IPS DF 4.7 (cell line): ENCODE data around the gene PTPRR.
"Not testable (repeated sequence)": the region's sequence is repeated elsewhere in the genome, so short reads cannot be mapped to it uniquely, and the experiment has no call there.

ENCODE experiments used
- DNase-seq: peaks from one replicate; pipeline ENCODE4 v3.0.0-alpha.2; 2013; ENCODE audit warnings: low spot score; ENCODE audit errors: extremely low read depth

Gene PTPRR

DNA sequence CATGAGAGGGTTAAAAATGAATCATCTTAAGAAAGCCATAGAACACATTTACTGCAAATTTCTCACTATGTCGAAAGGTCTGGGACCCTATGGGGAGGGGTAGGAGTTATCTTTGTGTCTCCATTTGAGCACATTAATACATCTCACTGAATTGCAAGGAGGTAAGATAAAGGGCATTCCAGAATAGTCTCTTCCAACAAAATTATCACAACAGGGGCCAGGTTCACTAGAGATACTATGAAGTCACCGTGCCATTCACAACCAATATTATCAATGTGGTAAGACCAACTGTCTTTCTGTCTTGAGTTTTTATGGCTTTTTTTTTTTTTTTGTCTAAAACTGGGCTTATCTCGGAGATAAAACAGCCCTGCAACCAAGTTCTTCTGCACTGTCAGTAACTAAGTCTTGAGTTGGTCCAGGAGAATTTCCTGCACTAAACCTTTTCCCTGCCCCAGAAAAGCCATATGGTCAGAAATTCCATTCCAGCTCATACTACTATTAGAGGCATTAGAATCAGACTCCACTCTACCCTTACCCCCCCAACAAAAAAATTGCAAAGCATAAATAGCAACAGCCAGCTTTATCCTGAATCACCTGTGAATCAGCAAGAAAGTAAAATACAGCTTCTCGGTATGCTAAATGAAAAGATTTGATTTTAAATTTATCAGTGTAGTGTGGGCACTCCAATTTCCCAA lies 79.7 kb downstream of the PTPRR start:
- no peak for DNase-seq

GRCh38 chr12:70839544-70839943 lies 81.0 kb downstream of the PTPRR start:
- no peak for DNase-seq

DNA sequence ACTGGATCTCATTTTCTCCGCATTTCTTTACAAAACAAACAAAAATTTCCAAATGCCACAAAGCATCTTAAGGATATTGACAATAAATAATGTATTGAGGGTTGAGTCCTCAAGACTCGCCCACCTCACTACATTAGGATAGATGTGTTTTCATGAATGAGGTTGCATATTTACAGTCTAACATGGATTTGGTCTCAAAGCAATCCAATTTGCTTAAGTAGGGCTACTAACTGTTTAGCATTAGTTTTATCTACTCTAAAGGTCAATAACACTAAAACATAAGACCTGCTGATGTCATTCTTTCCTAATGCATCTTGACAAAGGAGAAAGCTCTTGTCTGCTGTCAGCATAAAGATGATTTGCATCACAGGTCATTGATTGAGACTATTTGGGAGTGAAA lies 82.4 kb downstream of the PTPRR start:
- no peak for DNase-seq

DNA sequence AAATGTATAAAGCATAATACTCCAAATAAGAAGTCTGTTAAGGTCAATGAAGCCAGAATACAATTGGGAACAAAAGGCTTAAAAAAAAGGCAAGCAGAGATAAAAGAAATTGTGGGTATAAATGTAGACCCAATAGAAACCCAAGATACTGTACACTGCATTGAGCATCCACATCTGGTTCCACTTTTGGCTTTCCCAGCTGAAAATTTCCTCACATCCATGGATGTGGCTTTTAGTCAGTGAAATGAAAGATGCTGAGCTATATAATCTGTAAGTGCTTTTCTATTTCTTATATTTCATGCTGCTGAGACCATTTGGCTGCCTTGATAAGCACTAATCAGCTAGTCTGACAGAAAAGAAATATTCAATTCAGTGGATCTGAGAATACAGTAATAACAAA lies 83.5 kb downstream of the PTPRR start:
- no peak for DNase-seq

DNA sequence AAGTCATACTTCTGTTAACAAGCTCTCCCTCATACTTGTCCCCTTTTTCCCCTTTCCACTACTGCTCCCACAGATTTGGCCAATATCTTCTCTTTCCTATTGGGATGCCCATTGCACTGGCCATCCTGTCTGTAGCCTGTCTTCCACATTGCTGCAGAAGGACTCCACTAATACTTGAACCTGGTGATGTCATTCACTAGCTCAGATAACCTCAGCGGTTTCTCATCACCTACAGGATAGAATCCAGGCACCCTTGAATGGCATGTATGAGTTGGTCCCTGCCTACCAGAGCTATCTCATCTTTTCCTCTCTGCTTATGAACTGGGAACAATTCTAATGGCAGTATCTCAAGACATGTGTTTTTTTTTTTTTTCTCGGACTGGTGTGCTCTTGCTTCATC lies 84.6 kb downstream of the PTPRR start:
- DNase-seq = no peak

DNA sequence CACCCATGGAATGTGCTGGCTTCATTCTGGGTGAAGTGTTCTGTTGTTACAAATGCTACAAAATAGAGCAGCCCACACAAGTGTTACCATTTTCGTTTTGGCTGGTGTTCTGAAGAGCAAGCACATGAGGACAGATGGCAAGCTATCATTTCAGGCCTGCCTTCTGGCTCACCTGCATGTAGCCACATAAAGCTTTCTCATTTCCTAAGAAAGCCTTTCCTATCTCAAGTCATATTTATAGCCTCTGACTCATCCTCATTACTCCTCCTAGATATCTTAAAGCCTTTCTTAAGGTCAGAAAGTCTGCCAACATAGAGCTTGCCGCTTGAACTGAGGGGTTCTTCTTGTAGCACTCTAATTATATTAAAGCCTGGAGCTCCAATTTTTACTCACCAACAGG lies 89.0 kb downstream of the PTPRR start:
- DNase-seq = no peak

DNA sequence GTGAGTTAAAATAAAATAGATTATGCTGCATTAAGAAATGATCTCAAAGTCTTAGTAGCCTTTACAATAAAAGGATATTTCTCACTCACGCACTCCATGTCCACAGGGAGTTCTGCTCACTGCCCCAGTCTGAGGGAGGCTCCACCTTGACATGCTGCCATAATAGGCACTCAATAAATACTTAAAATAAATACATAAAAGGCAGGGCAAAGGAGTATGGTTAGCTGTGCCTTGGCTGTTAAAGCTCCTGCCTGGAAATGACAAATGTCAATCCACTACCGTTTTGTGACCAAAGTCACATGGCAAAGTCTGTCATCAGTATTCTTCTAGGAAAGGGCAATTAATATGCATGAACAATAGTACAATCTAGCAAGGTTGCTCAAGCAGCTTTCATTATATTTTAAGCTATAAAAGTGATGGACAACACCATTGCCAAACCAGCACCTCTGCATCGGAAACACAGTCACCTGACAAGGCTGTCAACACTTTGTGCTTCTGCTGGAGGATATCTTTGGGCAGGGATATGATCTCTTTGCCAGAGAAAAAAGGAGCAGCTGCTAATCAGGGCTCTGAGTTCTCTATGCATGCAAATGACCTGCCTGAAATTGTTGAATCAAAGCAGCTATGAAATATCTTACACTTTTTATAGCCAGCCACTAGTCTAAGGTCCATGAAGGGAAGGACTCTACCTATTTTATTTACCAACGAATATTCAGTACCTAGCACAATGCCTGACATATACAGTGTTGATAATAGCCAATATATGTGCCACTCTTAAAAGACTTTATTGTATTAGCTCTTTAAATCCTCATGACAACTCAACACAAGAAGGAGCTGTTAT lies 90.1 kb downstream of the PTPRR start:
- no peak for DNase-seq

DNA sequence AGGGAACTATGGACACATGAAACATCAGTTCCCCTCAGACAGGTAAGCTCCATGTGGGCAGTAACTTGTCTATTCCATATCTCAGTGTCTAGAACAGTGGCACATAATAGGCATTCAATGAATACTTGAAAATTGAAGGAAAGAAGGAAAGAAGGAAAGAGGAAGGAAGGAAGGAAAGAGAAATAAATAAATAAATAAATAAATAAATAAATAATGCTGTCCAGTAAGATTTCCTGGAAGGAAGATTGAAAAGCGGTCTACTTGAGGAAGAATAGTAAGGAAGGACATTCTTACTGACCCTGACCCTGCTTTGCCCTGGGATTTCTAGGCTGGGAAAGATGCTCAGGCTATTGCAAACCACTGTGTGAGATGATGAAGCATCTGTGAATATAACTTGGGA lies 91.5 kb downstream of the PTPRR start:
- DNase-seq = no peak

GRCh38 chr12:70828351-70828750 lies 92.2 kb downstream of the PTPRR start:
- no peak for DNase-seq

DNA sequence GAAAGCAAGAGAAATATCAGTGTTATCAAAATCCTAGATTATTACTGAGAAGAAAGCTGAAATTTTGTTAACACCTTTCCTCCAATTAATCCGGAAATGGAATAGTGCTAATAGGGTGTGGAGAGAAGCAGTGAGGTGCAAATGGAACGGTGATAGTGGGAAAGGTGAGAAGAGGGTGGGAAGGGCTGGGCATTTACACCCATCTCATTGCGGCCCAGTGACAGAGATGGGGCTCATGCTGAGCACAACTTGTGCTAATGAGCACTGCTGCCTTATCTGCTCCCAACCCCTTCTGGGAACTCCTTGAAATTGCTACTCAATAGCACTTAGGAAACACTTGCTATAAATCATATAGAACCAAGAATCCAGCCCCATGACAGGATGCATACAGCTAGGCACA lies 94.4 kb downstream of the PTPRR start:
- no peak for DNase-seq

DNA sequence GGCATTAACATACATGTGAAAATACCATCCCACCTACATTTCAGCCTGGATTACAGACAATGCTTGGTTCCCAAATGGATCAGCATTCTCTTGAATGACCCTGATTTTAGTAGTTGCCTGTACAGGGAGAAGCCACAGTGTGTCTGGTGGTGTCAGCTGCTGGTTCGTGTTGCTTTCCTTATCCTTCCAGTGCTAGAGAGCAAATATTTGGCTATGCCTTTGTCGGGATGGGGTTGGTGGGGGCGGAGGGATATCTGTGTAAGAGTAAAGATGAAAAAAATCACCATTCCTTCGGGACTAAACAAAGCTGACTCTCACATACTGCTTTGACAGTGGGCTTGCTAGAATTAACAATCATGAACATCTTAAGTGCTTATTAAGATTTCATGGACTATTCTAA lies 96.0 kb downstream of the PTPRR start:
- no peak for DNase-seq

- DNase-seq = no peak
These were observed 97.2 kb downstream of the PTPRR start for GRCh38 chr12:70823182-70823976.

- no peak for DNase-seq
These were observed 98.1 kb downstream of the PTPRR start for GRCh38 chr12:70822412-70822811.

- no peak for DNase-seq
These were observed 104.6 kb downstream of the PTPRR start for GRCh38 chr12:70815971-70816391.

DNA sequence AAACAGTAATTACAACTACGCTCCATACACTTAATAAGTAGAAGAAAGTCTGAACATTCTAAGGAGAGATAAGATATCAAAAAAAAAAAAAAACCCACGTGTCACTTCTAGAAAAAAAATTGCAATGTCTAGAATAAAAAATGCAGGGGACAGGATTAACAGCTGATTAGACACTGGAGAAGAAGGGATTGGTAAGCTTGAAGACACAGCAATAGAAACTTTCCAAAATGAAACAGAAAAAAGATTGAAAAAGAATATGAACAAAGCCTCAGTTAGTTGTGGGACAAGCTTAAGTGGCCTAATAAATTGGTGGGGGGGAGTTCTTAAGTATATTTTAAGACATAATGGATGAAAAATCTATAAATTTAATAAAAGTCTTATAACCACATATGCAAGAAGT lies 105.5 kb downstream of the PTPRR start:
- DNase-seq = no peak

GRCh38 chr12:70813559-70813958 lies 107.0 kb downstream of the PTPRR start:
- DNase-seq = no peak

DNA sequence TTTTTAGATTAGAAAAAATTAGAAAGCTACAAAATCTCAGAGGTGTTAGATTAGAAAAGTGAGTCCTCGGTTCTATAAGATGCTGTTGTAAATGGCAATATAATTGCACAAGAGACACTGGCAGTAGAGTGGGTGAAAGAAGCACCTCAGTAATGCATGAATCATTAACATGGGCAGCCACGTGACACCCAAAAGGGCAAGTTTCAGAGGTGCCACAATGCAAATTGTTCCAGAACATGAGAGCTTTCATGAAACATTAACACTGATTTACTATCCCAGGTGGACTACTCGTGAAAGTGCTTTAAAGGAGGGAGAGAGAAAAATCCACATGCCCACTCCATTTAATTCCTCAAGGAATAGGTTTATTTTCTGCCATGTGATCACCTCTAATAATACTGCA lies 108.4 kb downstream of the PTPRR start:
- DNase-seq = no peak

DNA sequence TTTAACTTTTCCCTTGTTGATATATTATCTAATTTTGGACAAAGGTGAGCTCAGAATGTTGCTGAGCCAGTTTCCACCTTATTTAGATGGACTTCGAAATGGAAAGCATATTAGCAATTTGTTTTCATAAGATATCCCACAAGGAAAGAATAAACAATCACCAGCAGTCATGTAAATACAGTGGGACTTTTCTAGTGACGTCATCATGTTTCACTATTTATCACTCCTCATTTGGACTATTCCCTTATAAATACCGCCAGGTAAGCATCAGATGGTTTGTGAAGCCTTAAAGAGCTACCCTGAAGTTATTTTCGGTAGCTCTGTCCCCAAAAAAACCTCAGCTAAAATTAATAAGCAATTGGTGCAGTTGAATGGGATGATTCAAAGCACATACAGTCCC lies 110.7 kb downstream of the PTPRR start:
- no peak for DNase-seq

GRCh38 chr12:70807993-70808392 lies 112.5 kb downstream of the PTPRR start:
- not testable (repeated sequence) for DNase-seq

DNA sequence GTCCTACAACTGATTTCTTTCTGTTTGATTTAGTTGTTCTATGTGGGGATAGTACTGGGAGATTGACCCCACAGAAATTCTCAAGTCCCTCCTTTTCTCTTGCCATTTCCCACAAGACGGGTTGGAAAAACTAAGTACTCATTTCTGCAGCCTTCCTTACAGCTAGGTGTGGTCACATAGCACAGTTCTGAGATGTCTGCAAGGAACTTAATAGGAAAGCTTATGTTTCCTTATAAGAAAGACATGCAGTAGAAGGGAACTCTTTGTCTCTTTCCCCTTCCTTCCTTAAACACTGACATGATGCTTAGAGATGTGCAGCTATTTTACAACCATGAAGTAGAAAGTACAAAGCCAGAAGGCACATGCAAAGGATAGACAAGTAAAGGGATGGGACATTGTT lies 113.7 kb downstream of the PTPRR start:
- DNase-seq = no peak

GRCh38 chr12:70806043-70806442 lies 114.5 kb downstream of the PTPRR start:
- DNase-seq = no peak
